Gastroesophageal sphincter (tissue), 4 donors: ENCODE measurements around the gene CDK16. TPM values are rescaled to one million over a fixed set of nuclear protein-coding genes. Genes with fewer than 3 reads are reported as not detected.

ENCODE experiments used
- ATAC-seq: fragments of 150-250 bp; one replicate; pipeline ENCODE4 v1.9.1; 2016; ENCODE audit warnings: mild to moderate bottlenecking, moderate library complexity
- H3K27ac ChIP-seq, 4 donors: fragments of 200-600 bp; sonication (generic) in 3 of 4; 1 replicate in 3 of 4; 2 replicates in 1 of 4; pipeline ENCODE4 v1.5.1; 2016 to 2019
- H3K27me3 ChIP-seq: fragments of 200-600 bp; sonication (generic); one replicate; pipeline ENCODE4 v1.5.1; 2019
- H3K36me3 ChIP-seq, 2 donors: fragments of 200-600 bp; sonication (generic); one replicate each; pipeline ENCODE4 v1.5.1; 2019; ENCODE audit warnings: control low read depth in 1 of 2
- H3K4me1 ChIP-seq, 3 donors: fragments of 200-600 bp; sonication (generic); 1 replicate in 2 of 3; 2 replicates in 1 of 3; pipeline ENCODE4 v1.5.1; 2016 to 2019; ENCODE audit warnings: control low read depth in 2 of 3
- H3K4me3 ChIP-seq, 2 donors: fragments of 200-600 bp; sonication (generic); one replicate each; pipeline ENCODE4 v1.5.1; 2019; ENCODE audit warnings: mild to moderate bottlenecking in 1 of 2, moderate library complexity in 1 of 2
- H3K9me3 ChIP-seq, 3 donors: fragments of 200-600 bp; sonication (generic); one replicate each; pipeline ENCODE4 v1.5.1; 2017 to 2019; ENCODE audit warnings: control low read depth in 2 of 3
- CTCF ChIP-seq, 4 experiments: fragments of 200-600 bp in 2 of 4; fragments of 450-650 bp in 2 of 4; sonication (generic) in 1 of 4; IDR thresholded peaks; one replicate each; pipeline ENCODE4 v1.5.1; 2017 to 2019; ENCODE audit warnings: antibody characterized with exemption in 4 of 4, mild to moderate bottlenecking in 2 of 4, moderate library complexity in 2 of 4
- EP300 ChIP-seq: sonication (generic); formaldehyde crosslinking; IDR thresholded peaks from one replicate; pipeline ENCODE4 v1.6.1; 2017; ENCODE audit warnings: antibody characterized with exemption, mild to moderate bottlenecking
- POLR2A ChIP-seq, 2 donors: fragments of 450-650 bp; IDR thresholded peaks; one replicate each; pipeline ENCODE4 v1.6.1; 2017; ENCODE audit warnings: antibody characterized with exemption in 2 of 2, mild to moderate bottlenecking in 2 of 2, moderate library complexity in 1 of 2
- POLR2AphosphoS5 ChIP-seq: sonication (generic); formaldehyde crosslinking; IDR thresholded peaks from one replicate; pipeline ENCODE4 v1.6.1; 2017; ENCODE audit warnings: antibody characterized with exemption
- WGBS, 2 donors: methylation state at CpG; one replicate each; pipeline ENCODE4 v1.1.5; 2018; ENCODE audit warnings: low coverage in 1 of 2; 5-methylcytosine and 5-hydroxymethylcytosine counted together
- total RNA-seq, 4 donors: library from RNA; depleted of rRNA; stranded (reverse); fragments of >200 nt; gene quantifications; one replicate each; pipeline ENCODE4 v1.1.0, GENCODE V29; 2016

The CDK16 gene
- total RNA-seq: 10 to 100 TPM; 45.8 to 76.1 (median 55.6) TPM

DNA sequence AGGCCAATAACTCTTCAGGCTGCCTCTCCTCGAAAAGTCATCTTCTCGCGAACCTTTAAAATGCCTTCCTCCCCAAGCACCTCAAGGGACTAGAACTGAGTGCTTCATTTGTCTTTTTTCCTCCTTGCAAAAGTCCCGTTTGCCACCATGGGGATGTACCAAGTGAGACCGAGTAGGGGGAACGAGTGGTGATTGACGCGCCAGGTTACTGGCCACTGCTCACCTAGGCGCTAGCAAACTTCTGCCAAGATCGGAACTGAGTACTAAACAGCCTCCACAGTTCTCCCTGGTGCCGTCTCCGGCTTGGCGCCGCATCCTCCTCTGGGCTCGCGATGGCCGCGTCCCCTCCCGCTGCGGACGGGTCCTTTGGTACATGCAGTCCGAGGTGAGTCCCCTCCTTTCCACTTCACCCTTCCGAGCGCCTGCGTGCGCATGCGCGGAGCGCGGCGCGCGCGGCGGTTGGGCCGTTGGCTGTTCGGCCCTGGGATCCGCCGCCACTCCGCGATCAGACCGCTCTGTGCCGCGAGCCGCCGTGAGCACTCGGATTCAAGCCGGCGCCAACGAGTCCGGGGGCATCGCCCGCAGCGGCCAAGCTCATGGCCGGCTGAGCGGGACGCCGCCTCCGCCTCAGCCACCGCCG lies at the start of gene CDK16:
CDK16 (plus strand) TSS at position 402 of the 640 bp plus-strand sequence. CDS start 4,877 bp downstream, outside the sequence.
- no peaks in the 10 kb centered on the region for H3K9me3 ChIP-seq
- H3K4me3 ChIP-seq: peak within 1 kb of the TSS; percentile 87 to 99
- TF ChIP-seq EP300 (no peak), POLR2A (IDR thresholded peaks at IDR 0.05) (peak; percentile 84 to 87), CTCF (IDR thresholded peaks at IDR 0.05) (no peak), POLR2AphosphoS5 (peak; percentile 82)
- ATAC-seq: peak; percentile 77
- H3K36me3 ChIP-seq: peaks cover 0 to 35% of the 10 kb centered on the region in 2 donors
- no peaks in the 10 kb centered on the region for H3K27me3 ChIP-seq
- 12% methylated on average over 5 of the region's 61 CpGs; no CpG with 5 or more reads in 1 of the 2 donors for WGBS, 2 donors
- H3K27ac ChIP-seq: peak within 1 kb of the TSS; percentile 93 to 100 (median 96)
- H3K4me1 ChIP-seq: peaks cover 0 to 41% (median 21%) of the 10 kb centered on the region in 3 donors

GRCh38 chrX:47169273-47169672 lies 49.2 kb upstream of the CDK16 start:
- TF ChIP-seq CTCF (IDR thresholded peaks at IDR 0.05) (no peak), POLR2AphosphoS5 (no peak), POLR2A (IDR thresholded peaks at IDR 0.05) (no peak), EP300 (no peak)
- Histone ChIP-seq H3K27ac (no peak overlapping the region), H3K4me1 (peaks cover 0 to 14% (median 0%) of the 10 kb centered on the region in 3 donors), H3K27me3 (no peaks in the 10 kb centered on the region), H3K9me3 (no peaks in the 10 kb centered on the region), H3K4me3 (no peak overlapping the region), H3K36me3 (peaks cover 0 to 52% of the 10 kb centered on the region in 2 donors)
- no peak for ATAC-seq
- 90% methylated on average over 2 of the region's 19 CpGs; no CpG with 5 or more reads in 1 of the 2 donors for WGBS, 2 donors

GRCh38 chrX:47169726-47170515 lies 48.6 kb upstream of the CDK16 start:
- Histone ChIP-seq H3K27ac (no peak overlapping the region), H3K9me3 (no peaks in the 10 kb centered on the region), H3K4me1 (peaks cover 0 to 14% (median 0%) of the 10 kb centered on the region in 3 donors), H3K27me3 (no peaks in the 10 kb centered on the region), H3K4me3 (no peak overlapping the region), H3K36me3 (peaks cover 0 to 58% of the 10 kb centered on the region in 2 donors)
- TF ChIP-seq POLR2A (IDR thresholded peaks at IDR 0.05) (no peak), EP300 (no peak), CTCF (IDR thresholded peaks at IDR 0.05) (no peak), POLR2AphosphoS5 (no peak)
- WGBS, 2 donors: no CpG with 5 or more reads among the region's 13 CpGs
- peak; percentile 40 for ATAC-seq

- TF ChIP-seq CTCF (IDR thresholded peaks at IDR 0.05): no peak
- TF ChIP-seq POLR2AphosphoS5: no peak
- TF ChIP-seq POLR2A (IDR thresholded peaks at IDR 0.05): no peak
- TF ChIP-seq EP300: no peak
- H3K9me3 ChIP-seq: no peaks in the 10 kb centered on the region
- no peak overlapping the region for H3K4me3 ChIP-seq
- no peak for ATAC-seq
- H3K27me3 ChIP-seq: no peaks in the 10 kb centered on the region
- H3K27ac ChIP-seq: no peak overlapping the region
- H3K36me3 ChIP-seq: peaks cover 0 to 70% of the 10 kb centered on the region in 2 donors
- no CpG with 5 or more reads among the region's 34 CpGs for WGBS, 2 donors
- peaks cover 0 to 14% (median 0%) of the 10 kb centered on the region in 3 donors for H3K4me1 ChIP-seq
These were observed 47.4 kb upstream of the CDK16 start for GRCh38 chrX:47170861-47171692.
